Activated CD4-positive, alpha-beta T cell treated with anti-CD3 and anti-CD28 coated beads, Interleukin-2, amount 10 ng/mL, durations not matched to agents 7 days and 5 days (primary cell): ENCODE measurements around the gene ENPP1. TPM values are rescaled to one million over a fixed set of nuclear protein-coding genes. Genes with fewer than 3 reads are reported as not detected.

Source experiments
- CTCF ChIA-PET: fragments of 350-600 bp; sonication (Branson Sonifier 250); formaldehyde crosslinking; loops from one replicate; lab custom pipeline; 2021; ENCODE audit warnings: antibody characterized with exemption; lab: Charles Lee
- POLR2A ChIA-PET: fragments of 350-600 bp; sonication (Branson Sonifier 250); formaldehyde crosslinking; loops from one replicate; lab custom pipeline; 2021; ENCODE audit warnings: antibody characterized with exemption; lab: Charles Lee
- DNase-seq: peaks from one replicate; pipeline ENCODE4 v3.0.0-alpha.2; 2020
- H3K27ac Mint-ChIP-seq: one replicate; pipeline ENCODE4 v1.8.0; 2021; ENCODE audit warnings: mild to moderate bottlenecking, moderate library complexity, mixed read lengths
- H3K27me3 Mint-ChIP-seq: one replicate; pipeline ENCODE4 v1.8.0; 2021; ENCODE audit warnings: mixed read lengths
- H3K36me3 Mint-ChIP-seq: one replicate; pipeline ENCODE4 v1.8.0; 2021; ENCODE audit warnings: low read depth, mixed read lengths
- H3K4me1 Mint-ChIP-seq: one replicate; pipeline ENCODE4 v1.8.0; 2021; ENCODE audit warnings: mixed read lengths
- H3K4me3 Mint-ChIP-seq: one replicate; pipeline ENCODE4 v1.8.0; 2021; ENCODE audit warnings: mild to moderate bottlenecking, moderate library complexity, mixed read lengths
- H3K9me3 Mint-ChIP-seq: one replicate; pipeline ENCODE4 v1.8.0; 2021; ENCODE audit warnings: mixed read lengths
- total RNA-seq, 2 experiments: library from RNA; stranded (reverse); gene quantifications; one replicate each; pipeline ENCODE4 v1.2.3, GENCODE V29; 2021

Gene ENPP1
- total RNA-seq, 2 experiments from 2014 or later = 0.10 to 0.12 TPM

DNA sequence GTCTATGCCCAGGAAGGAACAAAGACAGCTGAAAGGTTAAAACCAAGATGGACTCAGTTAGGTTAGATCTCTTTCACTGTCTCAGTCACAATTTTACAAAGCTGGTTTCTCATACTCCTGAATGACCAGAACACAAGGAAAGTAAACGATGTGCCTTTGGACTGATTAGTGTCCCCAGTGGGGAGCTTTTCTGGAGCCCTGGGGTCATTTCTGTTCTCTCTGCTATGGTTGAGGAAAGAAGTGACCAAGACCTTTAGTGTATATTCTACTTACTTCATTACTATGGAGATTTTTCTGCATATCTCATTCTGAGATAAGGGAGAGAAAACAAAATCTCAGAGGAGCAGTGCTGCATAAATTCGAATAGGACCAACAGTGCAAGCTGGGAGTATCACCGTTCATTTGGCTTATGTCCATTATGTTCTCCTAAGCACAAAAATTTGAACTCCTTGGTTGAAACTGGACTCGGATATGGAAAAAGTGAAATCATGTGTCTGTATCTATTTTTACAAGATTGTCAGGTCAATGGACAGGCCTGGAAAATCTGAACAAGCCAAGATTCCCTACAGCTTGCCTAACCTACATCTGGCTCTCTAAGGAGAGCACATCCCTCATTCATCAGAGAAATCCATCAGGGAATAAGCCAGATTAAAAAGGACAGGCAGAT, 34.4 kb upstream of the ENPP1 start:
- Mint-ChIP-seq H3K27ac (no peak overlapping the region), H3K4me3 (no peak overlapping the region), H3K9me3 (no peaks in the 10 kb centered on the region), H3K4me1 (no peaks in the 10 kb centered on the region), H3K36me3 (no peaks in the 10 kb centered on the region), H3K27me3 (peaks cover 13% of the 10 kb centered on the region)
- POLR2A ChIA-PET = no interaction called here
- CTCF ChIA-PET = no interaction called here
- no peak for DNase-seq

GRCh38 chr6:131775886-131776285, 31.9 kb upstream of the ENPP1 start:
- H3K36me3 Mint-ChIP-seq = no peaks in the 10 kb centered on the region
- CTCF ChIA-PET = no interaction called here

DNA sequence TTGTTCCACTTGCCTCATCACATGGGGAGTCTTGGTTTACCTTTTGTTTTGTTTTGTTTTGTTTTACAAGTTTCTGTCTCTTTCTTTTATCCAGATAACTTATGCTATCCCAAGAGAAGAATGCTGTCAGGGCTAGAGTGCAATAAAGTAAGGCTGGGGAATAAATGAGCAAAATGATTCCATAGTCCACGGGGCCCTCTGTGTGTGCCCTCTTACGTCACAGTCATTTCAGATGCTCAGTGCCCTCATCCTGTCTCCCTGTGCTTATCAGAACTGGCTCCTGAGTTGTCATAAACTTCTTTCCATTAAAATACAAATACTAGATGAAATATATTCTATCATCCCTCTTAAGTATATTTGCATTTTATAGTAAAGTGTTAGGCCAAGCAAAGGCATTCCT, 30.8 kb upstream of the ENPP1 start:
- ChIA-PET CTCF (no interaction called here), POLR2A (no interaction called here)
- Mint-ChIP-seq H3K27ac (no peak overlapping the region), H3K4me1 (no peaks in the 10 kb centered on the region), H3K27me3 (peaks cover 10% of the 10 kb centered on the region), H3K36me3 (no peaks in the 10 kb centered on the region), H3K4me3 (no peak overlapping the region), H3K9me3 (no peaks in the 10 kb centered on the region)
- no peak for DNase-seq

More at GRCh38 chr6:131775886-131776285, 31.9 kb upstream of the ENPP1 start:
- H3K4me1 Mint-ChIP-seq = no peaks in the 10 kb centered on the region
- DNase-seq = no peak
- H3K27ac Mint-ChIP-seq = no peak overlapping the region
- H3K9me3 Mint-ChIP-seq = no peaks in the 10 kb centered on the region
- POLR2A ChIA-PET = no interaction called here
- H3K27me3 Mint-ChIP-seq = peaks cover 13% of the 10 kb centered on the region
- H3K4me3 Mint-ChIP-seq = no peak overlapping the region

DNA sequence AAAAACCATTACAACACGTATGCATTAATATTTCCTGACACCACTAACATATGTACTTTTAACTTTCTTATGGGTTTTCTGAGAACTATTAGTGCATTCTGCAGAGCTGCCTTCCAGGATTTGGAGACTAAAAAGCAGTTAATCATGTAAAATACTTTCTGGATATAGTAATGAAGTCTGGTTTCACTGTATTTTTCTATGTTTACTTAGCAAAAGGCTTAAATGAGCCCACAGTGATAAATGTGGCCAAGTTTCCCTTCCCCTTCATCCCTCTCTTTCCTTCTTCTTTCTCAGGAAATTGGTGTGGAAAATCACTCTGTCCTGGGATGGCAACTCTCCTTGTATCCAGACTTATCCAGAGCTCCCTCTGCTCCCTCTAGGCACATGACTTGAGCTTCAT, 29.7 kb upstream of the ENPP1 start:
- CTCF ChIA-PET = no interaction called here
- Mint-ChIP-seq H3K9me3 (no peaks in the 10 kb centered on the region), H3K4me1 (no peaks in the 10 kb centered on the region), H3K27ac (no peak overlapping the region), H3K27me3 (peaks cover 6% of the 10 kb centered on the region), H3K4me3 (no peak overlapping the region), H3K36me3 (no peaks in the 10 kb centered on the region)
- no peak for DNase-seq
- POLR2A ChIA-PET = no interaction called here

GRCh38 chr6:131779304-131779703, 28.5 kb upstream of the ENPP1 start:
- no peak overlapping the region for H3K4me3 Mint-ChIP-seq
- DNase-seq = no peak
- H3K27me3 Mint-ChIP-seq = peaks cover 6% of the 10 kb centered on the region
- H3K36me3 Mint-ChIP-seq = no peaks in the 10 kb centered on the region
- no peaks in the 10 kb centered on the region for H3K4me1 Mint-ChIP-seq
- no peaks in the 10 kb centered on the region for H3K9me3 Mint-ChIP-seq
- POLR2A ChIA-PET = no interaction called here
- CTCF ChIA-PET = no interaction called here
- no peak overlapping the region for H3K27ac Mint-ChIP-seq

DNA sequence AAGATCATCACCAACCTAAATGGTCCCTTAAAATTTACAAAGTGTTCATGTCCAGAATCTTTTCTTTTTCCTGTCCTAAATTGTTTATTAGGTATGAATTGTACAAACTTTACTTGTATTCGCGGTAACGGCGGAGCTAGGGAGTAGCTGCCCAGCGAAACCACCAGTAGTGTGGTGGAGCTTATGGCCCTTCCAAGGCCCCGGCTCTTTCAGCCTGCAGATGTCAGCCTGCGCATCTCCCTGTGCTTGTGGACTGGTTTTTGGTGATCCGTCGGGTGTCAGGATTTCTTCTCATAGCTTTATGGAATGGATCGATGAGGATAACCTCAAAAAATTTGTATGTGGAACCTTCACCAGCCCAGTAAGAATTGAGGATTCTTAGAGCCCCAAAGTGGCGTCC, 27.2 kb upstream of the ENPP1 start:
- H3K36me3 Mint-ChIP-seq = no peaks in the 10 kb centered on the region
- no peaks in the 10 kb centered on the region for H3K4me1 Mint-ChIP-seq
- H3K27ac Mint-ChIP-seq = no peak overlapping the region
- DNase-seq = no peak
- H3K9me3 Mint-ChIP-seq = no peaks in the 10 kb centered on the region
- no peak overlapping the region for H3K4me3 Mint-ChIP-seq
- ChIA-PET CTCF (no interaction called here), POLR2A (no interaction called here)
- H3K27me3 Mint-ChIP-seq = peaks cover 8% of the 10 kb centered on the region

DNA sequence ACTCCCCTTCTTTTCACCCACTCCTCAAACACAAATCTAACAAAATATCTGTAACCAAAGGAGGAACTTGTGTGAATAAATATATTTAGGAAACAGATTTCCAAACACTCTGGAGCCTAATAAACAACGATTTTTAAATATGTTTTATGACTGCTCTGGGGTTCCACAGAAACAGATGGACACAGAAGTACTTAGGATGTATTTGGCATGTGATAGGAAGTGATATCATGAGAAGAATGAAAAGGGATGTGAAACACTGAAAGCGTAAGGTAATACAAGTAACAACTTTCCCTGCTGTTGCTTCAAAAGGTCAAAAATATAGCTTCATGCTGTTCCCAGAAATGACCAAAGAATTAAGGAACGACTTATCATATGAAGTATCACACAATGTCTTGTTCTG, 26.1 kb upstream of the ENPP1 start:
- ChIA-PET CTCF (interaction anchor here (0.6 kb wide), 1 partner anchor 757 kb away, joined by 3 read pairs; no protein-coding TSS in a partner anchor), POLR2A (no interaction called here)
- Mint-ChIP-seq H3K4me1 (no peaks in the 10 kb centered on the region), H3K4me3 (no peak overlapping the region), H3K27me3 (peaks cover 9% of the 10 kb centered on the region), H3K27ac (no peak overlapping the region), H3K9me3 (no peaks in the 10 kb centered on the region), H3K36me3 (no peaks in the 10 kb centered on the region)
- no peak for DNase-seq

- no peak for DNase-seq
- CTCF ChIA-PET = interaction anchor here (1.1 kb wide), 1 partner anchor 8 kb away, joined by 3 read pairs; no protein-coding TSS in a partner anchor
- Mint-ChIP-seq H3K4me3 (no peak overlapping the region), H3K9me3 (no peaks in the 10 kb centered on the region), H3K27me3 (peaks cover 9% of the 10 kb centered on the region), H3K4me1 (no peaks in the 10 kb centered on the region), H3K27ac (no peak overlapping the region), H3K36me3 (no peaks in the 10 kb centered on the region)
- POLR2A ChIA-PET = no interaction called here
Observed at GRCh38 chr6:131782764-131783163, 25.1 kb upstream of the ENPP1 start.

DNA sequence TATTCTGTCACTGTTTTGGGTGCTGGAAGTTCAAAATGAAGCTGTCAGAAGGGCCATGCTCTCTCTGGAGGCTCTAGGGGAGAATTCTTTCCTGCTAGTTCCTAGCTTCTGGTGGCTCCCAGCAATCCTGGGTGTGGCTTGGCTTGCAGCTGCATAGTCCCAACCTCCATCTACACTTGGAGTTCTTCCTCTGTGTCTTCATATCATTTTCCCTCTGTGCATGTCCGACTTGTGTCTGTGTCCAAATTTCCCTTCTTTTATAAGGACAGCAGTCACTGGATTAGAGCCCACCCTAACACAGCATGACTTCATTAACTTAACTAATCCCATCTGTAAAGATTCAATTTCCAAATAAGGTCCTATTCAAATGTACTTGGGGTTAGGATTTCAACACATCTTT, 23.3 kb upstream of the ENPP1 start:
- DNase-seq = no peak
- no peaks in the 10 kb centered on the region for H3K9me3 Mint-ChIP-seq
- ChIA-PET POLR2A (no interaction called here), CTCF (no interaction called here)
- H3K4me3 Mint-ChIP-seq = no peak overlapping the region
- no peak overlapping the region for H3K27ac Mint-ChIP-seq
- H3K27me3 Mint-ChIP-seq = peaks cover 11% of the 10 kb centered on the region
- no peaks in the 10 kb centered on the region for H3K36me3 Mint-ChIP-seq
- H3K4me1 Mint-ChIP-seq = peaks cover 5% of the 10 kb centered on the region

GRCh38 chr6:131787079-131787478, 20.7 kb upstream of the ENPP1 start:
- Mint-ChIP-seq H3K36me3 (no peaks in the 10 kb centered on the region), H3K4me1 (peaks cover 5% of the 10 kb centered on the region), H3K27me3 (peaks cover 11% of the 10 kb centered on the region), H3K4me3 (no peak overlapping the region), H3K27ac (no peak overlapping the region), H3K9me3 (no peaks in the 10 kb centered on the region)
- ChIA-PET POLR2A (no interaction called here), CTCF (interaction anchor here (0.6 kb wide), 1 partner anchor 127 kb away, joined by 3 read pairs; no protein-coding TSS in a partner anchor)
- no peak for DNase-seq

DNA sequence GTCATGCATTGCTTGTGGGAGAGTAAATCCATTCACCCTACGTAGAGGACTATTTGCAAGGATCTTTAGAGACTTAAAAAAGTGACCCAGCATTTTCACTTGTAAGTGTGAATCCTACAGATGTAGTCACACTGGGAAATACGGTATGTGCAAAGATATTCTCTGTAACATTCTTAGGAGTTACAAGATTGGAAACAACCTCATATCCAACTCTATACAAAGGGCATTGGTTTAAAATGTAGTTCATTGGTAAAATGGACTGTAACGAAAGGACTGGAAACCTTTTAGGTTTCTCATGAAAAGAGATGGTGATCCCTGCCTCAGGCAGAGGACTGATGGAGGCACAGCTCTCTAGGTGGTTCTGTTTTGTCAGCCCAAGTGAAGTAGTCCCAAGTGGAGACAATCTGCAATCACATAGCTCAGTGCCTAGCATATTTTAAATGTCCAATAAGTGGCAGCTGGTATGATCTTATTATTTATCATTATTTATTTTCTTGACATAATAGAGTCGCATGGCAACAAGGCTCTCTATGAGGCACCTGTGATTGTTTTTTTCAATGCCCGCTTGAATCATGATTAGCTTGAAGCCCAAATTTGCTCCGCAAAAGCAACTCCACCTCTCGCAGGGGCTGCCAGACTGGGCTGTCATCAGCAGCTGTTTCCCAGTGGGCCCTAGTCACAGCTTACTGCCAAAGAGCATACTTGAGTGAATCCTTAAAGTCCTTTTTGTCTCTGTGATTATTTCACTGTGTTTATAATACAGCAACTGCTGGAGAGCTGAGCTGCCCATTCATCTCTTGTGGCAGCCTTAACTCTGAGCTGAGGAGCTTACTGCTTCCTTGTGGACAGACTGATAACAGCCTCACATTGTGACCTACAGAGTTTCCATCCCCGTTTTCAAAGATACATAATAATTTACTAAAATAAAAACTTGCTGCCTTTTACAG, 19.8 kb upstream of the ENPP1 start:
- Mint-ChIP-seq H3K9me3 (no peaks in the 10 kb centered on the region), H3K4me1 (peaks cover 5% of the 10 kb centered on the region), H3K36me3 (no peaks in the 10 kb centered on the region), H3K27me3 (peaks cover 11% of the 10 kb centered on the region), H3K4me3 (no peak overlapping the region), H3K27ac (no peak overlapping the region)
- POLR2A ChIA-PET = no interaction called here
- CTCF ChIA-PET = interaction anchor here (1.0 kb wide), 1 partner anchor 93 kb away, joined by 3 read pairs; no protein-coding TSS in a partner anchor
- DNase-seq = no peak

DNA sequence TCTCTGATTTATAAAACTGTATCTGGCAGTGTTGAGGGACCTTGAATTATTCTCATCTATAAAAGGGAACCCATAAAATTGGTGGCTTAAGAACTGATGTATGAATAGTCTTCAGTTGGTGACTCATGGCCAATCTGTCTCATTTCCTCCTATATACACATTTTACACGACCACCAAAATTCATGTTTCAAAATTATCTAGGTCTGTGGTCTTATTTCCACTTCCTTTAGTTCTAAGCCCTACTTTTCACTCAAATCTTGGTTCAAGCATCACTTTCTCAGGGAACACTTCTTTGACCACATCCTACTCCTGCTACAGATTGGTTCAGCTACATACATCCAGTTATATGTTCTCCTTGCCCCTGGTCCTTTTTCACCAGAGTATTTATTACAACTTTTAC, 18.6 kb upstream of the ENPP1 start:
- no peak overlapping the region for H3K27ac Mint-ChIP-seq
- ChIA-PET CTCF (no interaction called here), POLR2A (no interaction called here)

GRCh38 chr6:131791476-131791875, 16.3 kb upstream of the ENPP1 start:
- ChIA-PET POLR2A (no interaction called here), CTCF (interaction anchor here (1.2 kb wide), 1 partner anchor 23 kb away, joined by 3 read pairs; no protein-coding TSS in a partner anchor)
- Mint-ChIP-seq H3K27ac (no peak overlapping the region), H3K27me3 (peaks cover 11% of the 10 kb centered on the region), H3K4me3 (no peak overlapping the region), H3K4me1 (peaks cover 5% of the 10 kb centered on the region), H3K9me3 (no peaks in the 10 kb centered on the region), H3K36me3 (no peaks in the 10 kb centered on the region)
- no peak for DNase-seq

More for the DNA sequence above, 18.6 kb upstream of the ENPP1 start:
- no peak for DNase-seq
- Mint-ChIP-seq H3K4me1 (peaks cover 5% of the 10 kb centered on the region), H3K9me3 (no peaks in the 10 kb centered on the region), H3K4me3 (no peak overlapping the region), H3K27me3 (peaks cover 11% of the 10 kb centered on the region), H3K36me3 (no peaks in the 10 kb centered on the region)
